Activated CD4-positive, alpha-beta T cell treated with anti-CD3 and anti-CD28 coated beads, Interleukin-2, amount 50 U/mL, for 48 hours (primary cell): ENCODE data around the gene COL5A1.
"Not testable (repeated sequence)": the region's sequence is repeated elsewhere in the genome, so short reads cannot be mapped to it uniquely, and the experiment has no call there.

Experiments
- DNase-seq, 2 experiments: peaks; one replicate each; pipeline ENCODE4 v3.0.0-alpha.2; 2020

COL5A1 gene

GRCh38 chr9:134679616-134680392, 38.2 kb downstream of the COL5A1 start:
- DNase-seq = no peak

DNA sequence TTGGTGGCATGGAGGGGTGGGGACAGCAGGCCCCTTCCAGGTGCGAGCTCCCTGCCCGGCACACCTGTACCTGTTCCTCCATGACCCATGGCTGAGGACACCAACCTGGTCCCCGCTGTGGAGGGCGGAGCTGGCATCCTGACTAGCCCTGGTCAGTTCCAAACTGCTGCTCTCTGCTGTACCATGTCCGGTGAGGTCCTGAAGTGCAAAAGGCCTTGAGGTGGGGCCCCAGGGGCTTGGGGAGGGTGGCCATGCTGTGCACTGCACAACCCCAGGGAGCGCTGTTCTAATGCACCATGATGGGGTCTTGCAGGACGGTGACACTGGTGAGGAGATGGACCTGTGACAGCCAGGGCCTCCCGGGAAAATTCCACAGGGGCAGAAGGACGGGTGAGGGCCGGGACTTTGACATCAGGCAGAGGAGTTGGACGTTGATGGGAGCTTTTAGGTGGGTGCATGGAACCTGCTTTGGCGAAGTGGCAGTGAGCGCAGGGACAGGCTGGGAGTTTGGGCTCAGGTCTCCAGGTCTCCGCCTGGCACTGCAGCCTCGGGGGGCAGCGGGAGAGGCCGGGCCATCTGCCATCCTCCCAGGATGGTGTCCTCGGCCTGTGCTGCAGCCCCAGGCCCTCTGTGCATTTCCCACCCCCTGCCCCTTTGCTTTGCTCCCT, 38.9 kb downstream of the COL5A1 start:
- no peak for DNase-seq

GRCh38 chr9:134681061-134681661, 39.6 kb downstream of the COL5A1 start:
- DNase-seq = no peak

GRCh38 chr9:134682026-134682425, 40.4 kb downstream of the COL5A1 start:
- no peak for DNase-seq

GRCh38 chr9:134682651-134683364, 41.2 kb downstream of the COL5A1 start:
- DNase-seq = no peak

GRCh38 chr9:134683714-134684374, 42.2 kb downstream of the COL5A1 start:
- no peak for DNase-seq

DNA sequence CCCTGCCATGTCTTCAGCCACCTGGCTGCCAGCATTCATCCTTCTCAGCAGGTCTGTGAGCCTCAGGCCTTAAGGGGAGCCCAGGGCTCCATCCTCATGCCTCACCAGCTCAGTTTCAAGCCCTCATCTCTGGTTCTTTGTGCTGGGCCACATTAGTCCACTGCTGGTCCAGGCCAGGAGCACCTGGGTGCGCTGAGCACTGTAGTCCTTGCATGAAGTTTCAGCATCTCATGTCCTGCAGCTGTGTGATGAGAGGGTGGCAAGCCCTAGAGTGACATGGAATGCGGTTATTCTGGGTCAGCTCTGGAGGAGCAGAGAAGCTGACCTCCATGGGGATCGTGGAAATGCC, 42.7 kb downstream of the COL5A1 start:
- DNase-seq = no peak

GRCh38 chr9:134684941-134685340, 43.3 kb downstream of the COL5A1 start:
- not testable (repeated sequence) for DNase-seq

DNA sequence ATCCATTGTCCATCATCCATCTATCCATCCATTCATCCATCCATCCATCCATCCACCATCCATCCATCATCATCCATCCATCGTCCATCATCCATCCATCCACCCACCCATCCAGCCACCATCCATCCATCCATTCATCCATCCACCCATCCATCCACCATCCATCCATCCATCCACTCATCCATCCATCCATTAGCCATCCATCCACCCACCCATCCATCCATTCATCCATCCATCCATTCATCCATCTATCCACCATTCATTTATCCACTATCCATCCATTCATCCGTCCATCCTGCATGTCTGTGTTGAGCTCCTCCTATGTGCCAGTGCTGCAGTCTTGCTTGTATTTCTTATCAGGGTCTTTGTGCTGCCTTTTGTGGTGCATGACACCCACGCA, 44.2 kb downstream of the COL5A1 start:
- no peak for DNase-seq

DNA sequence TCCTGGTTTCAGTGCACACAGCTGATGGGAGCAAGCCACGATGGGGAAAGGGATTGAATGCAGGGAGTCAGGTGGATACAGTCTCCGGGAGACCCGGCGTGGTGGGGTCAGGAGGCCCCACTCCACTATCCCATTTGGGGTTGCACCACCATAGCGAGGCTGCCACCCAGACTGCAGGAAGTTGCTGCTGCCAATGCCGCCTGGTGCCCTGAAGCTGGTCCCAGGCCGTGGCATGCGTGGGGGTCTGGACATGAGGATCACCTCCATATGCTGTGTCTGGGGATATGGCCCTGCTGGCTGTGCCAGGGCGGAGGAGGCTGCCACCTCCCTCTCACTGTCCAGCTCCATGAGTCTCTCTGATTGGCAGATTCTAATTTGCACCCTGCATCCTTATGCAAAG, 45.3 kb downstream of the COL5A1 start:
- no peak for DNase-seq

GRCh38 chr9:134687556-134687955, 46.0 kb downstream of the COL5A1 start:
- no peak for DNase-seq

GRCh38 chr9:134688231-134688630, 46.6 kb downstream of the COL5A1 start:
- DNase-seq = no peak

- DNase-seq = no peak
Observed at GRCh38 chr9:134688661-134689320, 47.2 kb downstream of the COL5A1 start.

- DNase-seq = peak; percentile 36 to 42
Observed at GRCh38 chr9:134689321-134690181, 47.9 kb downstream of the COL5A1 start.

DNA sequence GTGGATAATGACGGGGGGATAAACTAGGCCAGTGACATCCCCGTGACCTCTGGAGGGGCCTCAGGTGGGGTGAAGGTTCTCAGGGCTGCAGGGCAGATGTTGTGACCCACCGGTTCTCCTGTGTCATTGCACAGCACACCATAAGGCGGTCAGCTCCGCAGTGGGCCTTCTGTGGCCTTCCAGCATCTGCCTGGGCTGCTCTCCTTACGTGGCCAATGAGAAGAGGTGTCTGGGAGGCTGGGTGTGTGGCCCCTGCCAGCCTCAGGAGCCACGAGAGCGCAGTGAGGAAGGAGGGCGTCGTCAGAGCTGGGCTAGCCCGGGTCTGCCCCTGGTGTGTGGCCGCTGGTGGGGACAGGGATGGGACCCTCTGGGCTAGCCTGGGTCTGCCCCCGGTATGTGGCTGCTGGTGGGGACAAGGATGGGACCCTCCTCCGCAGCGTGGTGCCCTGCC, 48.7 kb downstream of the COL5A1 start:
- DNase-seq = no peak

DNA sequence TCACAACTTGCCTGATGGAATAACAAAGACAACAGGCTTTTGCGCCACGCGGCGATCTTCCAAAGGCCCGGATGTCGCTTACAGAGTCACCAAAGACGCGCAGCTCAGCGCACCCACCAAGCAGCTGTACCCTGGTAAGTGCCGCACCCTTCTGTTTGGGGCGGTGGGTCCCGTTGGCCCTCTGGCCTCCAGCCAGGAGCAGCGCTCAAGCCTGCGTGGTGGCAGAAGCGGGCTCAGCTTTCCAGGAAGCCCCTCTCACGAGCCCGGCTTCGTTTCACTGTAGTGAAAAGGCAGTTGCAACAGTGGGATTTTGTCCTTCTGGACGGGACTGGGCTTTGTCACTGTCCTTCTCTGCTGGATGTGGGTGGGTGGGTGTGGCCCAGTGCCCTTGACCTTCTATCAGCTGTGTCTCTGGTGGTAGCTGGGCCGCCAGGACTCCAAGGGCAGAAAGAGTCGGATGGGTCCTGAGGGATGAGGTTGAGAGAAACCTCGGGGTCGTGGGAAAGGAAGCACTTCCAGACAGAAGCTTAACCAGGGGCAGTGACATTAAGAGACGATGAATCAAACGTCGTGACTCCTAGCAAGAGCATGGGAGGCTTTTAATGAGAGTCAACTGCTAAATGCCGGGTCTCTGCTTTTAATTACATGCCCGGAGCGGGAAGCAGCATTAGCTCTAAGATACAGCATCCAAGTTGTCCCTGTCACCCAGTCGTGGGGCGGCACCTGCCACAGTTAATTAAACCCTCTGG, 49.5 kb downstream of the COL5A1 start:
- DNase-seq = no peak

DNA sequence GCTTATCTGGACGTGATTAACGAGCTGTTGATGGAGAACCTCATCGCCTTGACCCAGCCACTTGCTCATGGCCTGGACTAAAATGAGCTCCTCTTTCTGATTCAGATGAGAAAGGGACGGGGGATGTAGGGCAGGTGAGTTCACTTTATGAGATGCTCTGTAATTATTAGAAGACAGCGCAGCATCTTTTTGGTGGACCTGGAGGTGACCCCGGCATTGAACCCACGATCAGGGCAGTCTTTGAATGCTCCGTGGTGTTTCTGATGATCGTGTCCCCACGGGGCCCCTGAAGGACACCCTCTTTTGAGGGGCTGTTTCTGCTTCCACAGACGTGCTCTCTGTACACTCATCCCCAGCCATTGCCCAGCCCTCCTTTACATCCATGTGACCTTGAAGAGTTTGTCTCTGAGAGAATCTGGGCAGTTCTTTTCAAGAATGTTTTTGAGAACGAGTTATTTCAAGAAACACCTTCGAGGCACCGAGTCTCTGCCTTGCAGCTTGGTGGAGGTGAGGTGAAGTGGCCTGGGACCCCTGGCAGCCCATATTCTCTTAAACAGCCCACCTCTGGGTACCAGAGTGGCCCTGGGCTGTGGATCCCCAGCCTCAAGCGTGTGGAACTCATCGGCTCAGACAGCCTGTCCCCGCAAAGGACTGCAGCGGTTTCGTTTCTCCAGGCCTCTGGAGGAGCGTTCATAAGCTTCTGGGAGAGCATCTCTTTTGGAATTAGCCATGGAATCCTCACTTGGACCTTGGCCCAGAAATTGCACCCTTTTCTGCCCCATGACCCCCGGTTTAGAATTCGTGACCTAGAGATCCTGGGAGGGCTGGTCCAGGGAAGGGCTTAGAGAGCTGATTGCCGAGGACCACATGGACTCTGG, 50.3 kb downstream of the COL5A1 start:
- no peak for DNase-seq

DNA sequence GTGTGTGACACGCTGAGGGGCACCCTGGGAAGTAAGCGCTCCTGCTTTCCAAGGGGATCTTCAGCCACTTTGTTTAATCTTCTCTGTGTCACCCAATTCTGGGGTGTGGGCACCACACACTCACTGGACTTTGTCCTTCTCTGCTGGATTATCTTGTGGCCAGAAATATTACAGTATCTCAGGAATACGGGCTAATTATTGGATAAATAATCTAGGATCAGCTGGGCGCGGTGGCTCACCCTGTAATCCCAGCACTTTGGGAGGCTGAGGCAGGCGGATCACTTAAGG, 50.9 kb downstream of the COL5A1 start:
- no peak for DNase-seq

GRCh38 chr9:134693011-134693410, 51.4 kb downstream of the COL5A1 start:
- no peak for DNase-seq
